ENCODE measurements around the gene AMMECR1L.

DNA sequence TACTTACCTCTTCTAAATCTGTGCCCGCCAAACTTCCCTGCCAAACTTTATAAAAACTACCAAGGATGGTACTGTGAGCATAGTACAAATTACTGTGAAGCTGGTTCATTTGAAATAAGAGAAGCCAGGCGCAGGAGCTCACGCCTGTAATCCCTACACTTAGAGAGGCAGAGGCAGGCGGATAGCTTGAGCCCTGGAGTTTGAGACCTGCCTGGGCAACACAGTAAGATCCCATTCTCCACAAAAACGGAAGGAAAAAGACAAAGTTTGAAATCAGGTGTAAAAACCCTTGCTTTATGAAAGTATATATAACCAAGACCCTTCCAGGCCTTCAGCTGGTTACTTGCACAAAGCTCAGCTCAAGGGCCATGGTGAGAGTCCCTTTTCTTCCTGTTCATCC, 5.9 kb downstream of the AMMECR1L start:
- TF ChIP-seq, protein P1, sequence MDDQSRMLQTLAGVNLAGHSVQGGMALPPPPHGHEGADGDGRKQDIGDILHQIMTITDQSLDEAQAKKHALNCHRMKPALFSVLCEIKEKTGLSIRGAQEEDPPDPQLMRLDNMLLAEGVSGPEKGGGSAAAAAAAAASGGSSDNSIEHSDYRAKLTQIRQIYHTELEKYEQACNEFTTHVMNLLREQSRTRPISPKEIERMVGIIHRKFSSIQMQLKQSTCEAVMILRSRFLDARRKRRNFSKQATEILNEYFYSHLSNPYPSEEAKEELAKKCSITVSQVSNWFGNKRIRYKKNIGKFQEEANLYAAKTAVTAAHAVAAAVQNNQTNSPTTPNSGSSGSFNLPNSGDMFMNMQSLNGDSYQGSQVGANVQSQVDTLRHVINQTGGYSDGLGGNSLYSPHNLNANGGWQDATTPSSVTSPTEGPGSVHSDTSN (IDR thresholded peaks at IDR 0.05; ENCODE audit: insufficient replicate concordance, low read depth, low read length) = no peak
- TF ChIP-seq SPI1 (IDR thresholded peaks at IDR 0.05; ENCODE audit: borderline replicate concordance, insufficient read depth, low read depth, low read length) (no peak), EP300 (IDR thresholded peaks at IDR 0.05; ENCODE audit: borderline replicate concordance in 1 of 2, control insufficient read depth in 1 of 2, low read depth in 2 of 2, low read length in 2 of 2) (no peak), SMC3 (IDR thresholded peaks at IDR 0.05; ENCODE audit: borderline replicate concordance, low read length) (no peak), JUNB (IDR thresholded peaks at IDR 0.05) (no peak), TAF1 (IDR thresholded peaks at IDR 0.05; ENCODE audit: borderline replicate concordance, low read depth, low read length) (no peak)
- TF ChIP-seq, protein P2, sequence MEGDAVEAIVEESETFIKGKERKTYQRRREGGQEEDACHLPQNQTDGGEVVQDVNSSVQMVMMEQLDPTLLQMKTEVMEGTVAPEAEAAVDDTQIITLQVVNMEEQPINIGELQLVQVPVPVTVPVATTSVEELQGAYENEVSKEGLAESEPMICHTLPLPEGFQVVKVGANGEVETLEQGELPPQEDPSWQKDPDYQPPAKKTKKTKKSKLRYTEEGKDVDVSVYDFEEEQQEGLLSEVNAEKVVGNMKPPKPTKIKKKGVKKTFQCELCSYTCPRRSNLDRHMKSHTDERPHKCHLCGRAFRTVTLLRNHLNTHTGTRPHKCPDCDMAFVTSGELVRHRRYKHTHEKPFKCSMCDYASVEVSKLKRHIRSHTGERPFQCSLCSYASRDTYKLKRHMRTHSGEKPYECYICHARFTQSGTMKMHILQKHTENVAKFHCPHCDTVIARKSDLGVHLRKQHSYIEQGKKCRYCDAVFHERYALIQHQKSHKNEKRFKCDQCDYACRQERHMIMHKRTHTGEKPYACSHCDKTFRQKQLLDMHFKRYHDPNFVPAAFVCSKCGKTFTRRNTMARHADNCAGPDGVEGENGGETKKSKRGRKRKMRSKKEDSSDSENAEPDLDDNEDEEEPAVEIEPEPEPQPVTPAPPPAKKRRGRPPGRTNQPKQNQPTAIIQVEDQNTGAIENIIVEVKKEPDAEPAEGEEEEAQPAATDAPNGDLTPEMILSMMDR (IDR thresholded peaks at IDR 0.05 in 2 of 3, conservative IDR thresholded peaks at IDR 0.05 in 1 of 3; ENCODE audit: control insufficient read depth in 2 of 3, extremely low read depth in 1 of 3, insufficient read depth in 1 of 3, low read depth in 3 of 3, low read length in 3 of 3) = no peak
